Upper lobe of left lung (tissue), 4 donors: ENCODE data around the gene KRAS.

Source experiments
- CTCF ChIP-seq, 6 experiments: fragments of 450-650 bp in 4 of 6; fragments of 200-600 bp in 2 of 6; sonication (generic) in 2 of 6; IDR thresholded peaks; one replicate each; pipeline ENCODE4 v1.5.1; 2016 to 2019; ENCODE audit warnings: antibody characterized with exemption in 6 of 6
- EP300 ChIP-seq, 4 donors: sonication (generic); formaldehyde crosslinking; IDR thresholded peaks; one replicate each; pipeline ENCODE4 v1.5.1; 2017; ENCODE audit warnings: antibody characterized with exemption in 4 of 4, control low read depth in 2 of 4
- POLR2A ChIP-seq, 4 donors: fragments of 450-650 bp; IDR thresholded peaks; one replicate each; pipeline ENCODE4 v1.5.1; 2016 to 2017; ENCODE audit warnings: antibody characterized with exemption in 4 of 4, mild to moderate bottlenecking in 2 of 4
- POLR2AphosphoS5 ChIP-seq, 2 donors: sonication (generic); formaldehyde crosslinking; IDR thresholded peaks; one replicate each; pipeline ENCODE4 v1.5.1; 2017; ENCODE audit warnings: antibody characterized with exemption in 2 of 2

GRCh38 chr12:25236190-25236589 lies 14.5 kb downstream of the KRAS start:
- TF ChIP-seq POLR2AphosphoS5 (IDR thresholded peaks at IDR 0.05) (no peak), CTCF (IDR thresholded peaks at IDR 0.05) (no peak), POLR2A (IDR thresholded peaks at IDR 0.05) (no peak), EP300 (IDR thresholded peaks at IDR 0.05) (no peak)
